Measurements from ENCODE around the gene HECTD4. TPM values are rescaled to one million over a fixed set of nuclear protein-coding genes. Genes with fewer than 3 reads are reported as not detected.

The HECTD4 gene
- total RNA-seq, 1 experiment from 2014 or later: 30.0 TPM

DNA sequence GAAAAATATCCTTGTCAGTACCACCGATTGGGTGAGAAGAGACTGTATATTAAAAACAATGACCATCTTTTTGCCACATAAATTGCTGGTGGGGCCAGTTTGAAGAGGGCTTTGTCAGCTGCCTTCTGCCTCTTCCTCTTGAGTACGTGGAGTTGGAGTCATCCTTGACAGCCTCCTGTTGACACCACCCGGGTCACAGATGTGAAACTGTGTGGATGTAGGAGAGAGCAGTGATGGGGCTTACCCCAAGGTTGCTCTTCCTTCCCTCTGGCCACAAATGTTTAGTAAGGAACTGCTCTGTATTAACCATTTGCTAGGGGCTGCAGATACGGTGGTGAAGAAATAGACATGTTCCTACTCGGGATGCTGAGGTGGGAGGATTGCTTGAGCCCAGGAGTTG, 48.7 kb upstream of the HECTD4 start:
- Mint-ChIP-seq H3K36me3 (ENCODE audit: insufficient read depth in 1 of 3, low read depth in 3 of 3) (peaks cover 3 to 10% (median 4%) of the 10 kb centered on the region in 3 experiments; a peak in 5 of 7 replicates), H3K4me3 (no peak overlapping the region; a peak in 1 of 5 replicates), H3K27ac (peak overlapping the region in 1 of 3 experiments; percentile 76; a peak in 2 of 7 replicates), H3K9me3 (no peaks in the 10 kb centered on the region), H3K27me3 (ENCODE audit: low read depth) (no peaks in the 10 kb centered on the region), H3K4me1 (no peaks in the 10 kb centered on the region)
- Histone ChIP-seq H3K23me2 (ENCODE audit: insufficient read length, low read depth, low read length, poor library complexity, severe bottlenecking) (no peaks in the 10 kb centered on the region), H2BK120ac (ENCODE audit: low read depth, low read length, poor library complexity, severe bottlenecking) (no peak overlapping the region), H2BK15ac (ENCODE audit: low read depth, low read length) (no peak overlapping the region), H3T11ph (ENCODE audit: low read length) (no peak overlapping the region), H4K8ac (replicated peaks; ENCODE audit: insufficient read length, low read depth, low read length) (no peak overlapping the region), H3K9me3 (ENCODE audit: control insufficient read depth, low read depth, low read length) (no peaks in the 10 kb centered on the region), H3K4me2 (ENCODE audit: insufficient read depth, insufficient read length, low read length) (no peak overlapping the region), H3K79me1 (ENCODE audit: insufficient read depth, low read depth, low read length, poor library complexity, severe bottlenecking) (peaks cover 13% of the 10 kb centered on the region), H3K56ac (ENCODE audit: insufficient read length, low read depth, low read length) (no peak overlapping the region), H3K23ac (ENCODE audit: insufficient read length, low read depth, low read length) (no peak overlapping the region), H3K18ac (ENCODE audit: insufficient read length, low read depth, low read length) (no peak overlapping the region), H2BK12ac (ENCODE audit: insufficient read length, low read depth, low read length) (no peak overlapping the region), H2AK5ac (ENCODE audit: insufficient read length, low read length) (no peak overlapping the region), H2BK5ac (ENCODE audit: insufficient read length, low read length) (no peak overlapping the region), H3K4me1 (ENCODE audit: insufficient read depth, low read length) (no peaks in the 10 kb centered on the region), H3K4ac (ENCODE audit: low read depth, low read length) (no peak overlapping the region), H4K5ac (ENCODE audit: insufficient read length, low read depth, low read length) (no peak overlapping the region), H3K14ac (ENCODE audit: insufficient read depth, low read length) (no peak overlapping the region), H3K9ac (ENCODE audit: extremely low read depth, insufficient read length, low read length) (no peak overlapping the region), H4K20me1 (ENCODE audit: control insufficient read depth, insufficient read depth, insufficient read length) (no peaks in the 10 kb centered on the region), H4K91ac (ENCODE audit: insufficient read length, low read depth, low read length) (no peak overlapping the region), H3K79me2 (ENCODE audit: insufficient read depth, low read length) (peaks cover 15% of the 10 kb centered on the region; the same call in 1 of the 2 replicates), H2BK20ac (ENCODE audit: low read depth, low read length, poor library complexity, severe bottlenecking) (no peak overlapping the region), H3K27ac (ENCODE audit: insufficient read length, low read depth, low read length) (no peak overlapping the region), H3K27me3 (ENCODE audit: insufficient read depth, low read length) (no peaks in the 10 kb centered on the region), H2AFZ (ENCODE audit: low read length) (no peak overlapping the region)
- TF ChIP-seq, protein P1, sequence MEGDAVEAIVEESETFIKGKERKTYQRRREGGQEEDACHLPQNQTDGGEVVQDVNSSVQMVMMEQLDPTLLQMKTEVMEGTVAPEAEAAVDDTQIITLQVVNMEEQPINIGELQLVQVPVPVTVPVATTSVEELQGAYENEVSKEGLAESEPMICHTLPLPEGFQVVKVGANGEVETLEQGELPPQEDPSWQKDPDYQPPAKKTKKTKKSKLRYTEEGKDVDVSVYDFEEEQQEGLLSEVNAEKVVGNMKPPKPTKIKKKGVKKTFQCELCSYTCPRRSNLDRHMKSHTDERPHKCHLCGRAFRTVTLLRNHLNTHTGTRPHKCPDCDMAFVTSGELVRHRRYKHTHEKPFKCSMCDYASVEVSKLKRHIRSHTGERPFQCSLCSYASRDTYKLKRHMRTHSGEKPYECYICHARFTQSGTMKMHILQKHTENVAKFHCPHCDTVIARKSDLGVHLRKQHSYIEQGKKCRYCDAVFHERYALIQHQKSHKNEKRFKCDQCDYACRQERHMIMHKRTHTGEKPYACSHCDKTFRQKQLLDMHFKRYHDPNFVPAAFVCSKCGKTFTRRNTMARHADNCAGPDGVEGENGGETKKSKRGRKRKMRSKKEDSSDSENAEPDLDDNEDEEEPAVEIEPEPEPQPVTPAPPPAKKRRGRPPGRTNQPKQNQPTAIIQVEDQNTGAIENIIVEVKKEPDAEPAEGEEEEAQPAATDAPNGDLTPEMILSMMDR (conservative IDR thresholded peaks at IDR 0.05): no peak
- no CpG with 5 or more reads among the region's 5 CpGs for WGBS (ENCODE audit: extremely low coverage, insufficient read length, low lambda C conversion rate)
- no peak for DNase-seq

All from H9 (cell line).